HepG2 (cell line): Measurements from ENCODE around the gene AFAP1. TPM values are rescaled to one million over a fixed set of nuclear protein-coding genes. Genes with fewer than 3 reads are reported as not detected.

Experiments used
- ATAC-seq: fragments of 200-7000 bp; cut with Tn5 transposase; 3 replicates; pipeline ENCODE4 v1.9.1; 2020; ENCODE audit warnings: mild to moderate bottlenecking, moderate library complexity
- BruUV-seq: library from RNA; stranded (reverse); fragments of 400-500 nt; replicated peaks from 2 replicates; lab custom pipeline; 2021; lab: Mats Ljungman, UMichigan
- CTCF ChIA-PET: fragments of 300-600 bp; formaldehyde crosslinking; extraction: SDS; loops from one replicate; lab custom pipeline; 2021; ENCODE audit warnings: low total read pairs, inconsistent platforms, low intra/inter-chr PET ratio; lab: Yijun Ruan, JAX
- POLR2A ChIA-PET: fragments of 350-600 bp; sonication (Branson Sonifier 250); formaldehyde crosslinking; loops from one replicate; lab custom pipeline; 2020; ENCODE audit warnings: antibody characterized with exemption, inconsistent platforms; lab: Yijun Ruan, JAX
- DNase-seq: peaks from one replicate; pipeline ENCODE4 v3.0.0-alpha.2; 2015; ENCODE audit warnings: low spot score
- FAIRE-seq: peaks from 3 replicates; lab custom pipeline; 2011; peaks lifted over from hg19 to GRCh38; lab: Jason Lieb, UNC
- H2AFZ ChIP-seq: one replicate; pipeline ENCODE4 v1.6.1; 2011; ENCODE audit warnings: low read length, inconsistent platforms
- H3K27ac ChIP-seq: fragments of 300-600 bp; 3 replicates; pipeline ENCODE4 v1.8.0; 2011; ENCODE audit warnings: mixed run types, mild to moderate bottlenecking, mixed read lengths, low read length, inconsistent platforms; ENCODE audit not compliant: insufficient read depth; ENCODE audit errors: extremely low read length
- H3K27me3 ChIP-seq, 2 experiments: fragments of 200-600 bp in 1 of 2; 2 replicates in 1 of 2; 3 replicates in 1 of 2; pipeline versions ENCODE4 v1.6.0 to v1.8.0; 2011; ENCODE audit warnings: low read length in 2 of 2, mild to moderate bottlenecking in 2 of 2, moderate library complexity in 2 of 2, inconsistent platforms in 1 of 2; ENCODE audit not compliant: insufficient read depth in 2 of 2, control insufficient read depth in 1 of 2
- H3K36me3 ChIP-seq, 2 experiments: fragments of 200-600 bp in 1 of 2; replicated peaks in 1 of 2; 2 replicates in 1 of 2; 3 replicates in 1 of 2; pipeline versions ENCODE4 v1.5.1 to v1.8.0; 2011; ENCODE audit warnings: low read length in 2 of 2, inconsistent platforms in 1 of 2; ENCODE audit not compliant: insufficient read depth in 2 of 2, control insufficient read depth in 1 of 2
- H3K4me1 ChIP-seq: 2 replicates; pipeline ENCODE4 v1.5.1; 2012; ENCODE audit warnings: low read length, inconsistent platforms; ENCODE audit not compliant: insufficient read depth
- H3K4me2 ChIP-seq: 2 replicates; pipeline ENCODE4 v1.6.0; 2011; ENCODE audit warnings: low read depth, low read length, inconsistent platforms
- H3K4me3 ChIP-seq, 3 experiments: fragments of 200-600 bp in 1 of 3; sonication (generic), shearing (Covaris generic) in 1 of 3; replicated peaks in 1 of 3; 2 replicates each; pipeline ENCODE4 v1.5.1; 2011 to 2016; ENCODE audit warnings: low read length in 3 of 3, inconsistent platforms in 2 of 3, low read depth in 2 of 3, mild to moderate bottlenecking in 2 of 3, control low read depth in 1 of 3, mixed read lengths in 1 of 3; ENCODE audit not compliant: insufficient read depth in 1 of 3
- H3K79me2 ChIP-seq: one replicate; pipeline ENCODE4 v1.6.1; 2011; ENCODE audit warnings: low read length, inconsistent platforms; ENCODE audit not compliant: insufficient read depth
- H3K9ac ChIP-seq: 2 replicates; pipeline ENCODE4 v1.6.0; 2011; ENCODE audit warnings: mild to moderate bottlenecking, low read depth, low read length, inconsistent platforms; ENCODE audit not compliant: insufficient read depth
- H3K9me3 ChIP-seq: 2 replicates; pipeline ENCODE4 v1.5.1; 2012; ENCODE audit warnings: mild to moderate bottlenecking, low read length
- H4K20me1 ChIP-seq: 2 replicates; pipeline ENCODE4 v1.6.0; 2011; ENCODE audit warnings: inconsistent platforms, mild to moderate bottlenecking, low read length, moderate library complexity; ENCODE audit not compliant: insufficient read depth
- ERF ChIP-seq: IDR thresholded peaks from 2 replicates; pipeline ENCODE4 v1.6.1; 2018; ENCODE audit warnings: missing biosample characterization, missing genetic modification reagents
- FOXK1 ChIP-seq: sonication (generic); formaldehyde crosslinking; IDR thresholded peaks from 2 replicates; pipeline ENCODE4 v1.4.0; 2020; ENCODE audit warnings: low read depth, missing genetic modification reagents, borderline replicate concordance
- HMGXB3 ChIP-seq: sonication (generic); formaldehyde crosslinking; IDR thresholded peaks from 2 replicates; pipeline ENCODE4 v1.4.0; 2020; ENCODE audit warnings: missing genetic modification reagents, borderline replicate concordance
- ISL2 ChIP-seq: sonication (generic); formaldehyde crosslinking; IDR thresholded peaks from 2 replicates; pipeline ENCODE4 v1.5.0; 2020; ENCODE audit warnings: missing genetic modification reagents
- NFIB ChIP-seq: sonication (generic); formaldehyde crosslinking; IDR thresholded peaks from 2 replicates; pipeline ENCODE4 v1.9.0; 2021; ENCODE audit warnings: missing genetic modification reagents, mild to moderate bottlenecking, borderline replicate concordance
- NR2F1 ChIP-seq, 2 experiments: fragments of 450-650 bp in 1 of 2; formaldehyde crosslinking in 1 of 2; IDR thresholded peaks; 2 replicates each; pipeline versions ENCODE4 v1.5.0 to v1.6.1; 2016 to 2020; ENCODE audit warnings: mild to moderate bottlenecking in 1 of 2, missing compliant biosample characterization in 1 of 2, missing genetic modification reagents in 1 of 2, moderate library complexity in 1 of 2
- NR3C1 ChIP-seq: sonication (generic); formaldehyde crosslinking; IDR thresholded peaks from 2 replicates; pipeline ENCODE4 v1.4.0; 2020; ENCODE audit warnings: missing genetic modification reagents
- PITX1 ChIP-seq: sonication (generic); formaldehyde crosslinking; IDR thresholded peaks from 2 replicates; pipeline ENCODE4 v1.5.1; 2020; ENCODE audit warnings: mild to moderate bottlenecking, missing genetic modification reagents
- SRF ChIP-seq: IDR thresholded peaks from 2 replicates; pipeline ENCODE4 v1.6.1; 2011; ENCODE audit warnings: mild to moderate bottlenecking, low read depth, low read length, moderate library complexity
- SRSF9 ChIP-seq: fragments of 200-400 bp; formaldehyde crosslinking; IDR thresholded peaks from 2 replicates; pipeline ENCODE4 v1.6.1; 2018; ENCODE audit warnings: borderline replicate concordance, mild to moderate bottlenecking, low read depth, low read length; ENCODE audit not compliant: insufficient read depth, poor library complexity, severe bottlenecking
- TGIF2 ChIP-seq: IDR thresholded peaks from 2 replicates; pipeline ENCODE4 v1.6.1; 2016; ENCODE audit warnings: control low read depth, missing compliant biosample characterization
- ZBTB20 ChIP-seq: sonication (generic); formaldehyde crosslinking; IDR thresholded peaks from 2 replicates; pipeline ENCODE4 v1.8.1; 2023; ENCODE audit warnings: missing genetic modification reagents, low read depth, mild to moderate bottlenecking, borderline replicate concordance
- ZNF205 ChIP-seq: IDR thresholded peaks from 2 replicates; pipeline ENCODE4 v1.6.1; 2018; ENCODE audit warnings: missing biosample characterization, missing genetic modification reagents
- ZNF337 ChIP-seq: sonication (generic); formaldehyde crosslinking; IDR thresholded peaks from 2 replicates; pipeline ENCODE4 v1.5.1; 2020; ENCODE audit warnings: missing genetic modification reagents, low read depth, mild to moderate bottlenecking, borderline replicate concordance
- ZNF644 ChIP-seq: IDR thresholded peaks from 2 replicates; pipeline ENCODE4 v1.6.1; 2016; ENCODE audit warnings: low read depth
- ZNF746 ChIP-seq: sonication (generic); formaldehyde crosslinking; IDR thresholded peaks from 2 replicates; pipeline ENCODE4 v1.8.0; 2022; ENCODE audit warnings: mild to moderate bottlenecking, missing genetic modification reagents
- ZNF749 ChIP-seq: sonication (generic); formaldehyde crosslinking; IDR thresholded peaks from 2 replicates; pipeline ENCODE4 v1.8.0; 2022; ENCODE audit warnings: mild to moderate bottlenecking, missing genetic modification reagents, moderate library complexity, borderline replicate concordance
- ZNF788 ChIP-seq: sonication (generic); formaldehyde crosslinking; IDR thresholded peaks from 2 replicates; pipeline ENCODE4 v1.5.0; 2020; ENCODE audit warnings: mild to moderate bottlenecking, missing genetic modification reagents, borderline replicate concordance
- WGBS: methylation state at CpG from one replicate; pipeline ENCODE4 v1.1.6; 2017; ENCODE audit warnings: low lambda C conversion rate; 5-methylcytosine and 5-hydroxymethylcytosine counted together
- in situ Hi-C: cut with HindIII; loops from 2 replicates; pipeline ENCODE4 v1.10.0; 2017; ENCODE audit warnings: low pct_unique_long_range_greater_than_20kb; ENCODE audit not compliant: extremely low pct_ligation_motif_present
- intact Hi-C: fragments of 100-400 bp; cut with micrococcal nuclease; formaldehyde crosslinking; loops from one replicate; pipeline ENCODE4 v1.10.0; 2022; ENCODE audit not compliant: unreplicated experiment
- polyA plus RNA-seq, 8 experiments: library from polyadenylated mRNA; depleted of rRNA in 3 of 8; stranded (reverse) in 7 of 8; unstranded in 1 of 8; fragments of >200 nt; fragmentation: Illumina TruSeq in 4 of 8; extraction: Trizol in 4 of 8; gene quantifications; 2 replicates each; pipeline versions ENCODE4 v1.2.1 to v1.2.3, GENCODE V29; 2011 to 2016; ENCODE audit warnings: low read depth in 4 of 8, missing spikeins in 1 of 8, mixed read lengths in 1 of 8; ENCODE audit not compliant: insufficient read depth in 1 of 8
- total RNA-seq, 5 experiments: library from RNA; depleted of rRNA; stranded (reverse); fragments of >200 nt; fragmentation: Illumina TruSeq; extraction: Trizol; gene quantifications; 2 replicates each; pipeline ENCODE4 v1.2.3, GENCODE V29; 2016; ENCODE audit warnings: low read depth in 1 of 5
- TF ChIP-seq, protein P1 (sequence below): sonication (generic); formaldehyde crosslinking; conservative IDR thresholded peaks from 2 replicates; pipeline ENCODE4 v1.8.0; 2022; ENCODE audit warnings: low read depth, missing genetic modification reagents

The AFAP1 gene
- total and polyA plus RNA-seq, 2 of the 13 experiments (the other 11 are each of a cell fraction or from before 2014, with no cell fraction given), result 2.5 TPM

GRCh38 chr4:7714738-7715137 lies 224.9 kb downstream of the AFAP1 start:
- no peaks in the 10 kb centered on the region for H4K20me1 ChIP-seq
- H3K4me2 ChIP-seq, result no peak overlapping the region
- ATAC-seq (no peak), DNase-seq (no peak), FAIRE-seq (no peak)
- in situ Hi-C loops, result no loop called here
- no peak overlapping the region for H2AFZ ChIP-seq
- no peaks in the 10 kb centered on the region for H3K36me3 ChIP-seq
- TF ChIP-seq ZNF788 (CRISPR knock-in tag), result no peak
- no peak for TF ChIP-seq ZNF644 (CRISPR knock-in tag)
- TF ChIP-seq FOXK1 (CRISPR knock-in tag), result no peak
- TF ChIP-seq PITX1 (CRISPR knock-in tag), result no peak
- TF ChIP-seq ZNF749, result no peak
- no peak for TF ChIP-seq NR3C1 (CRISPR knock-in tag)
- TF ChIP-seq ZNF337, result no peak
- TF ChIP-seq, protein P1, sequence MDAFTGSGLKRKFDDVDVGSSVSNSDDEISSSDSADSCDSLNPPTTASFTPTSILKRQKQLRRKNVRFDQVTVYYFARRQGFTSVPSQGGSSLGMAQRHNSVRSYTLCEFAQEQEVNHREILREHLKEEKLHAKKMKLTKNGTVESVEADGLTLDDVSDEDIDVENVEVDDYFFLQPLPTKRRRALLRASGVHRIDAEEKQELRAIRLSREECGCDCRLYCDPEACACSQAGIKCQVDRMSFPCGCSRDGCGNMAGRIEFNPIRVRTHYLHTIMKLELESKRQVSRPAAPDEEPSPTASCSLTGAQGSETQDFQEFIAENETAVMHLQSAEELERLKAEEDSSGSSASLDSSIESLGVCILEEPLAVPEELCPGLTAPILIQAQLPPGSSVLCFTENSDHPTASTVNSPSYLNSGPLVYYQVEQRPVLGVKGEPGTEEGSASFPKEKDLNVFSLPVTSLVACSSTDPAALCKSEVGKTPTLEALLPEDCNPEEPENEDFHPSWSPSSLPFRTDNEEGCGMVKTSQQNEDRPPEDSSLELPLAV (CRISPR knock-in tag), result no peak
- TF ChIP-seq ZNF205 (CRISPR knock-in tag), result no peak
- no peak for TF ChIP-seq ZNF746 (CRISPR knock-in tag)
- TF ChIP-seq HMGXB3 (CRISPR knock-in tag), result no peak
- no peak for TF ChIP-seq ZBTB20 (CRISPR knock-in tag)
- TF ChIP-seq SRF, result no peak
- no peak for TF ChIP-seq NR2F1 (CRISPR knock-in tag; IDR thresholded peaks at IDR 0.05)
- TF ChIP-seq SRSF9, result no peak
- no peak for TF ChIP-seq NFIB (CRISPR knock-in tag)
- no peak for TF ChIP-seq ISL2 (CRISPR knock-in tag)
- TF ChIP-seq TGIF2 (CRISPR knock-in tag), result no peak
- TF ChIP-seq ERF (CRISPR knock-in tag), result no peak
- H3K9me3 ChIP-seq, result no peaks in the 10 kb centered on the region
- no peak overlapping the region for H3K27ac ChIP-seq
- intact Hi-C loops, result no loop called here
- 94% methylated on average over 1 of the region's 1 CpG for WGBS
- POLR2A ChIA-PET, result no interaction called here
- H3K4me3 ChIP-seq, result no peak overlapping the region
- H3K79me2 ChIP-seq, result no peaks in the 10 kb centered on the region
- no TSS peak for BruUV-seq
- H3K4me1 ChIP-seq, result 0 out of 2 replicates have a peak, but pooled peaks cover 4% of the 10 kb centered on the region
- CTCF ChIA-PET, result no interaction called here
- no peaks in the 10 kb centered on the region for H3K27me3 ChIP-seq
- H3K9ac ChIP-seq, result no peak overlapping the region
